HTR-8/SVneo (cell line): ENCODE data around the gene MIP.
"Not testable (repeated sequence)": the region's sequence is repeated elsewhere in the genome, so short reads cannot be mapped to it uniquely, and the experiment has no call there.

ENCODE experiments used
- DNase-seq: peaks from one replicate; pipeline ENCODE4 v3.0.0; 2011; ENCODE audit warnings: low spot score, mixed read lengths; ENCODE audit not compliant: insufficient read length
- FAIRE-seq: peaks from 2 replicates; lab custom pipeline; 2011; peaks lifted over from hg19 to GRCh38; lab: Jason Lieb, UNC

Gene MIP

GRCh38 chr12:56454557-56454956 lies at the start of gene MIP:
Gene MIP (minus strand): TSS chr12:56454657. CDS start chr12:56454613, 44 bp downstream.
- DNase-seq (no peak), FAIRE-seq (no peak)

GRCh38 chr12:56499879-56500278 lies 45.4 kb upstream of the MIP start:
- FAIRE-seq, DNase-seq: not testable (repeated sequence)

- not testable (repeated sequence) for DNase-seq, FAIRE-seq
Observed at GRCh38 chr12:56499452-56499851, 45.0 kb upstream of the MIP start.

GRCh38 chr12:56498126-56498902 lies 43.9 kb upstream of the MIP start:
- DNase-seq, result not testable (repeated sequence)

GRCh38 chr12:56496704-56497103 lies 42.2 kb upstream of the MIP start:
- DNase-seq, FAIRE-seq: not testable (repeated sequence)

More at GRCh38 chr12:56498126-56498902, 43.9 kb upstream of the MIP start:
- not testable (repeated sequence) for FAIRE-seq

- not testable (repeated sequence) for DNase-seq, FAIRE-seq
Observed at GRCh38 chr12:56494481-56494880, 40.0 kb upstream of the MIP start.

- DNase-seq, FAIRE-seq: not testable (repeated sequence)
Observed at GRCh38 chr12:56494106-56494415, 39.6 kb upstream of the MIP start.

GRCh38 chr12:56493409-56494105 lies 39.1 kb upstream of the MIP start:
- FAIRE-seq, DNase-seq: not testable (repeated sequence)

- FAIRE-seq (no peak), DNase-seq (no peak)
Observed at GRCh38 chr12:56490360-56490759, 35.9 kb upstream of the MIP start.

- DNase-seq (peak; percentile 65), FAIRE-seq (no peak)
Observed at GRCh38 chr12:56488041-56488955, 33.8 kb upstream of the MIP start, which contains the start of gene GLS2. Gene GLS2 (minus strand): TSS chr12:56488161. CDS start chr12:56488118, 43 bp downstream.

GRCh38 chr12:56487448-56488040 lies 33.1 kb upstream of the MIP start:
- no peak for FAIRE-seq
- DNase-seq, result no peak

GRCh38 chr12:56486694-56487093 lies 32.2 kb upstream of the MIP start:
- no peak for DNase-seq
- no peak for FAIRE-seq

- DNase-seq (no peak), FAIRE-seq (no peak)
Observed at GRCh38 chr12:56484566-56484965, 30.1 kb upstream of the MIP start.

GRCh38 chr12:56479625-56480024 lies 25.2 kb upstream of the MIP start:
- FAIRE-seq (no peak), DNase-seq (no peak)

- DNase-seq (no peak), FAIRE-seq (no peak)
Observed at GRCh38 chr12:56477521-56478225, 23.2 kb upstream of the MIP start.

- no peak for DNase-seq
- FAIRE-seq, result no peak
Observed at GRCh38 chr12:56476972-56477432, 22.5 kb upstream of the MIP start.

- DNase-seq, result no peak
- no peak for FAIRE-seq
Observed at GRCh38 chr12:56476143-56476542, 21.7 kb upstream of the MIP start.

- no peak for FAIRE-seq
- DNase-seq, result no peak
Observed at GRCh38 chr12:56474389-56474788, 19.9 kb upstream of the MIP start.
